ENCODE measurements around the gene PPRC1. TPM values are rescaled to one million over a fixed set of nuclear protein-coding genes. Genes with fewer than 3 reads are reported as not detected.

PPRC1 gene
- total RNA-seq, 1 donor from 2014 or later = 68.3 TPM

- no peak for DNase-seq (ENCODE audit: low read depth, low spot score)
- peaks cover 33% of the 10 kb centered on the region for H3K4me1 Mint-ChIP-seq
- no peaks in the 10 kb centered on the region for H3K9me3 Mint-ChIP-seq
- peak overlapping the region; percentile 51 for H3K4me3 Mint-ChIP-seq
- no peaks in the 10 kb centered on the region for H3K36me3 Mint-ChIP-seq (ENCODE audit: low read depth)
- TF ChIP-seq, protein P1, sequence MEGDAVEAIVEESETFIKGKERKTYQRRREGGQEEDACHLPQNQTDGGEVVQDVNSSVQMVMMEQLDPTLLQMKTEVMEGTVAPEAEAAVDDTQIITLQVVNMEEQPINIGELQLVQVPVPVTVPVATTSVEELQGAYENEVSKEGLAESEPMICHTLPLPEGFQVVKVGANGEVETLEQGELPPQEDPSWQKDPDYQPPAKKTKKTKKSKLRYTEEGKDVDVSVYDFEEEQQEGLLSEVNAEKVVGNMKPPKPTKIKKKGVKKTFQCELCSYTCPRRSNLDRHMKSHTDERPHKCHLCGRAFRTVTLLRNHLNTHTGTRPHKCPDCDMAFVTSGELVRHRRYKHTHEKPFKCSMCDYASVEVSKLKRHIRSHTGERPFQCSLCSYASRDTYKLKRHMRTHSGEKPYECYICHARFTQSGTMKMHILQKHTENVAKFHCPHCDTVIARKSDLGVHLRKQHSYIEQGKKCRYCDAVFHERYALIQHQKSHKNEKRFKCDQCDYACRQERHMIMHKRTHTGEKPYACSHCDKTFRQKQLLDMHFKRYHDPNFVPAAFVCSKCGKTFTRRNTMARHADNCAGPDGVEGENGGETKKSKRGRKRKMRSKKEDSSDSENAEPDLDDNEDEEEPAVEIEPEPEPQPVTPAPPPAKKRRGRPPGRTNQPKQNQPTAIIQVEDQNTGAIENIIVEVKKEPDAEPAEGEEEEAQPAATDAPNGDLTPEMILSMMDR (conservative IDR thresholded peaks at IDR 0.05) = no peak
- H3K27me3 Mint-ChIP-seq (ENCODE audit: low read depth) = no peaks in the 10 kb centered on the region
- no peak overlapping the region for H3K27ac Mint-ChIP-seq (ENCODE audit: unreplicated experiment)
These were observed 9.6 kb upstream of the PPRC1 start for GRCh38 chr10:102123223-102123622.

- DNase-seq (ENCODE audit: low read depth, low spot score) = no peak
- no peaks in the 10 kb centered on the region for H3K9me3 Mint-ChIP-seq
- H3K27me3 Mint-ChIP-seq (ENCODE audit: low read depth) = no peaks in the 10 kb centered on the region
- H3K4me3 Mint-ChIP-seq = peak overlapping the region; percentile 96
- no peak overlapping the region for H3K27ac Mint-ChIP-seq (ENCODE audit: unreplicated experiment)
- peaks cover 5% of the 10 kb centered on the region for H3K36me3 Mint-ChIP-seq (ENCODE audit: low read depth)
- TF ChIP-seq, protein P1 (conservative IDR thresholded peaks at IDR 0.05) = no peak
- peaks cover 34% of the 10 kb centered on the region for H3K4me1 Mint-ChIP-seq
These were observed 1.3 kb upstream of the PPRC1 start for GRCh38 chr10:102131286-102132170.

GRCh38 chr10:102132193-102132562, 662 bp upstream of the PPRC1 start:
- no peaks in the 10 kb centered on the region for H3K9me3 Mint-ChIP-seq

GRCh38 chr10:102133373-102134195, 744 bp downstream of the PPRC1 start:
- peak; percentile 68 for DNase-seq (ENCODE audit: low read depth, low spot score)
- Mint-ChIP-seq H3K4me3 (peak overlapping the region; percentile 96), H3K27me3 (ENCODE audit: low read depth) (no peaks in the 10 kb centered on the region), H3K27ac (ENCODE audit: unreplicated experiment) (peak overlapping the region; percentile 94), H3K4me1 (peaks cover 34% of the 10 kb centered on the region), H3K36me3 (ENCODE audit: low read depth) (peaks cover 5% of the 10 kb centered on the region), H3K9me3 (no peaks in the 10 kb centered on the region)
- TF ChIP-seq, protein P1 (conservative IDR thresholded peaks at IDR 0.05) = no peak

More at GRCh38 chr10:102132193-102132562, 662 bp upstream of the PPRC1 start:
- no peak for DNase-seq (ENCODE audit: low read depth, low spot score)
- H3K36me3 Mint-ChIP-seq (ENCODE audit: low read depth) = peaks cover 5% of the 10 kb centered on the region
- TF ChIP-seq, protein P1 (conservative IDR thresholded peaks at IDR 0.05) = no peak
- peak overlapping the region; percentile 96 for H3K4me3 Mint-ChIP-seq
- peaks cover 34% of the 10 kb centered on the region for H3K4me1 Mint-ChIP-seq
- H3K27me3 Mint-ChIP-seq (ENCODE audit: low read depth) = no peaks in the 10 kb centered on the region
- H3K27ac Mint-ChIP-seq (ENCODE audit: unreplicated experiment) = no peak overlapping the region

DNA sequence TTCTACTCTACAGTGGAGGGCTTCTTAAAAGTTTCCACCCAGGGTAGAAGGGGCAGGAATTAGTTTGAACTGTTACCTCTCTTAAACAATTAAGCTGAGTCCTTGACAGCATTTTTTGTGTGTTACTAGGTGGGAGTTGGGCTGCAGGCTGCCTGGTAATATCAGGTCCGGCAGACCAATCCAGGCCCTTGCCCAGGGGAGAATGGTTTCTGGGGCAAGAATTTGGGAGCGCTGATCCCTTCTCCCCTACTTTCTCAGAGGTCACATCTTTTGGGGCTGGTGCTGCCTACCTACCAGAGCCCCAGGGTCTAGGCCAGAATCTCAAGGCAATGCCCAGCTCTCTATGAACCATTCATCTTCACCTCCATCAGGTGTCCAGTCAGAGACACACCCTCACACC, 1.6 kb downstream of the PPRC1 start:
- no peaks in the 10 kb centered on the region for H3K27me3 Mint-ChIP-seq (ENCODE audit: low read depth)
- no peaks in the 10 kb centered on the region for H3K9me3 Mint-ChIP-seq
- peak overlapping the region; percentile 61 for H3K27ac Mint-ChIP-seq (ENCODE audit: unreplicated experiment)
- H3K4me3 Mint-ChIP-seq = peak overlapping the region; percentile 96
- TF ChIP-seq, protein P1 (conservative IDR thresholded peaks at IDR 0.05) = no peak
- peaks cover 5% of the 10 kb centered on the region for H3K36me3 Mint-ChIP-seq (ENCODE audit: low read depth)
- H3K4me1 Mint-ChIP-seq = peaks cover 34% of the 10 kb centered on the region
- no peak for DNase-seq (ENCODE audit: low read depth, low spot score)
